RWPE2 (cell line): ENCODE measurements around the gene SCLY.

Experiments
- ATAC-seq: fragments of 200-7000 bp; cut with Tn5 transposase; 3 replicates; pipeline ENCODE4 v1.9.1; 2021; ENCODE audit warnings: low read depth
- DNase-seq: peaks from one replicate; pipeline ENCODE4 v3.0.0-alpha.2; 2020; ENCODE audit warnings: low spot score
- H3K27ac ChIP-seq: fragments of 450-650 bp; 2 replicates; pipeline ENCODE4 v1.5.1; 2017; ENCODE audit warnings: mild to moderate bottlenecking; ENCODE audit not compliant: poor library complexity, severe bottlenecking
- H3K27me3 ChIP-seq: fragments of 250-450 bp; sonication (Bioruptor Pico); 2 replicates; pipeline ENCODE4 v1.5.1; 2021; ENCODE audit warnings: mild to moderate bottlenecking, moderate library complexity; ENCODE audit not compliant: insufficient read depth, poor library complexity, severe bottlenecking
- H3K36me3 ChIP-seq: fragments of 250-450 bp; sonication (Bioruptor Pico); 2 replicates; pipeline ENCODE4 v1.5.1; 2020; ENCODE audit warnings: low read depth, mild to moderate bottlenecking, moderate library complexity
- H3K4me1 ChIP-seq: fragments of 250-450 bp; sonication (Bioruptor Pico); 2 replicates; pipeline ENCODE4 v1.5.1; 2021; ENCODE audit warnings: mild to moderate bottlenecking, moderate library complexity; ENCODE audit not compliant: insufficient read depth, poor library complexity, severe bottlenecking
- H3K4me3 ChIP-seq: fragments of 250-450 bp; sonication (Bioruptor Pico); 2 replicates; pipeline ENCODE4 v1.5.1; 2021; ENCODE audit warnings: mild to moderate bottlenecking, moderate library complexity; ENCODE audit not compliant: severe bottlenecking
- H3K9me3 ChIP-seq: fragments of 250-450 bp; sonication (Bioruptor Pico); 2 replicates; pipeline ENCODE4 v1.5.1; 2021; ENCODE audit warnings: mild to moderate bottlenecking, moderate library complexity; ENCODE audit not compliant: severe bottlenecking
- TF ChIP-seq, protein P1 (sequence below): fragments of 450-650 bp; IDR thresholded peaks from one replicate; pipeline ENCODE4 v1.5.1; 2017; ENCODE audit warnings: mild to moderate bottlenecking, moderate library complexity; ENCODE audit not compliant: poor library complexity, severe bottlenecking

SCLY gene, protein sequence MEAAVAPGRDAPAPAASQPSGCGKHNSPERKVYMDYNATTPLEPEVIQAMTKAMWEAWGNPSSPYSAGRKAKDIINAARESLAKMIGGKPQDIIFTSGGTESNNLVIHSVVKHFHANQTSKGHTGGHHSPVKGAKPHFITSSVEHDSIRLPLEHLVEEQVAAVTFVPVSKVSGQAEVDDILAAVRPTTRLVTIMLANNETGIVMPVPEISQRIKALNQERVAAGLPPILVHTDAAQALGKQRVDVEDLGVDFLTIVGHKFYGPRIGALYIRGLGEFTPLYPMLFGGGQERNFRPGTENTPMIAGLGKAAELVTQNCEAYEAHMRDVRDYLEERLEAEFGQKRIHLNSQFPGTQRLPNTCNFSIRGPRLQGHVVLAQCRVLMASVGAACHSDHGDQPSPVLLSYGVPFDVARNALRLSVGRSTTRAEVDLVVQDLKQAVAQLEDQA

DNA sequence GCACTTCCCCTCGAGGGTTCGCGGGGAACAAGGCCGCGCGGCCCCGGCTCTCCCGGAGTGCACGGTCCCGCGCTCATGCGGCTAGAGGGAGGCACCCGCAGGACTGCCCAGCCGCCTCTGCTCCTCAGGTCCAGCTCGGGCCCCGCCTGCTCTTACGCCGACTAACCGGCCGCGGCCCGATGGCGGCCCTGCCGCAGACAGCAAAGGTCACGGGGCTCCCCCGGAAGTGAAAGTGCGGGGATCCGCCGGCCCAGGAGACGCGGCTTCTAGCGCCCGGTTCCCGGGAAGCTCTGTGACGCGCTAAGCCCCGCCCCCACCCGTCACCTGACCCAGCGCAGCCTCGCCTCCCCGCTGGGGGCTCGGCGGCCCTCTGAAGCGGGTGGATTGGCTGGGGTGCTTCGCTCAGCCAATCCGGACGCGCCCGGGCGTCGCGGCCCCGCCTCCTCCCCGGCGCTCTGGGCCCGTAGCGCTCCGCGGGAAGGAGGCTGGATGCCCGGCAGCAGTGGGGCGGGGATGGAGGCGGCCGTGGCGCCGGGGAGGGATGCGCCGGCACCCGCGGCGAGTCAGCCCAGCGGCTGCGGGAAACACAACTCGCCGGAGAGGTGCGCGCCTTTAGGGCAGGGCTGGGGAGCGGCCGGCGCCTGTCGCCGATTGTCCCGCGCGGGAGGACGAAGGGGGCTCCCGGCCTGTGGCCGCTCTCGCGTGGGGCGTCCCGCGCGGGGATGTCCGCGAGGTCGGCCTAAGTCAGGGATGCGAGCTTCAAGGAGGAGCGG lies at the start of gene SCLY:
Gene SCLY (plus strand): TSS at position 460 of the 773 bp plus-strand sequence. CDS start 54 bp downstream, at position 514.
- DNase-seq (peak; percentile 94), ATAC-seq (peak; percentile 96)
- peaks cover 15% of the 10 kb centered on the region for H3K36me3 ChIP-seq
- peak within 1 kb of the TSS; percentile 56 for H3K27ac ChIP-seq
- TF ChIP-seq, protein P1, sequence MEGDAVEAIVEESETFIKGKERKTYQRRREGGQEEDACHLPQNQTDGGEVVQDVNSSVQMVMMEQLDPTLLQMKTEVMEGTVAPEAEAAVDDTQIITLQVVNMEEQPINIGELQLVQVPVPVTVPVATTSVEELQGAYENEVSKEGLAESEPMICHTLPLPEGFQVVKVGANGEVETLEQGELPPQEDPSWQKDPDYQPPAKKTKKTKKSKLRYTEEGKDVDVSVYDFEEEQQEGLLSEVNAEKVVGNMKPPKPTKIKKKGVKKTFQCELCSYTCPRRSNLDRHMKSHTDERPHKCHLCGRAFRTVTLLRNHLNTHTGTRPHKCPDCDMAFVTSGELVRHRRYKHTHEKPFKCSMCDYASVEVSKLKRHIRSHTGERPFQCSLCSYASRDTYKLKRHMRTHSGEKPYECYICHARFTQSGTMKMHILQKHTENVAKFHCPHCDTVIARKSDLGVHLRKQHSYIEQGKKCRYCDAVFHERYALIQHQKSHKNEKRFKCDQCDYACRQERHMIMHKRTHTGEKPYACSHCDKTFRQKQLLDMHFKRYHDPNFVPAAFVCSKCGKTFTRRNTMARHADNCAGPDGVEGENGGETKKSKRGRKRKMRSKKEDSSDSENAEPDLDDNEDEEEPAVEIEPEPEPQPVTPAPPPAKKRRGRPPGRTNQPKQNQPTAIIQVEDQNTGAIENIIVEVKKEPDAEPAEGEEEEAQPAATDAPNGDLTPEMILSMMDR = no peak
- no peaks in the 10 kb centered on the region for H3K9me3 ChIP-seq
- peaks cover 5% of the 10 kb centered on the region for H3K4me1 ChIP-seq
- H3K27me3 ChIP-seq = no peaks in the 10 kb centered on the region
- peak within 1 kb of the TSS; percentile 87 for H3K4me3 ChIP-seq

DNA sequence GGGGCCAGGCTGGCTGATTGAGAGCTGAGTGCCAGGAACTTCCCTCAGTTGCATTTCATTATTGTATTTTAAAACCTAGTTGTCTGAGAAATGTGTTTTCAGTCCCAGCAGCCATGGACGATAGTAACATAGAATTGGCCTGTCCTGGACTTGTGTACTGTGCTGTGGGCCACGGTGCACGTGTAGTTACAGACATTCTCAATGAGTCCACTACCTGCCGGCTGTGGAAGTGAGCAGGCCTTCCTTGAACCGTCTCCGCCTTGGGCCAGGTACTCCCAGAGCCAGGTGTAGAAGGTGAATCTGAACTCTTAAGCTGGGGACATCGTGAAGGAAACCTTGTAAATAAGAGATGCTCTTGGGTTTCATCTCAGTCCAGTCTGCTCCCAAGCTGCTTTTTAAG lies 47.0 kb upstream of the SCLY start:
- no peak for ATAC-seq
- H3K27ac ChIP-seq = no peak overlapping the region
- H3K27me3 ChIP-seq = no peaks in the 10 kb centered on the region
- H3K4me1 ChIP-seq = no peaks in the 10 kb centered on the region
- TF ChIP-seq, protein P1 = no peak
- no peaks in the 10 kb centered on the region for H3K9me3 ChIP-seq
- no peak for DNase-seq
- H3K4me3 ChIP-seq = no peak overlapping the region
- H3K36me3 ChIP-seq = peaks cover 3% of the 10 kb centered on the region; the same call in 1 of the 2 replicates

DNA sequence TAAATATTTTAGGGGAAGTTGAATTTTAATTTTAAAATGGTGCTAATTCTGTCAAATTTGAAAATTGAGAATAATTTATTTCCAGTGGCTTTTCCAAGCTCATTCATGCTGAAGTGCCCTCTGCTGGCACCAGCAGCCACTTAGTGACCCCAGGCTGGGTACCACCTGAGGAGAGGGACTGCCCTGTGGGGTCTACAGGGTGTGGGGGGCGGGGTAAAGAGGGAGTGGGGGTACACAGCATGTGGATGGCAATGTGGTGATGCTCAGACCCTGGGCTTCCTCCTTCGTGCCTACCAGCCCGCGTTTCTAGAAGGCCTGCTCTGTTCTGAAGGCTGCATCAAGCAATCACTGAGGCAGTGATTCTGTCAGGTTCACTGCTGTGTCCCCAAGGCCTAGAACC lies 45.1 kb upstream of the SCLY start:
- no peaks in the 10 kb centered on the region for H3K4me1 ChIP-seq
- peaks cover 3% of the 10 kb centered on the region; the same call in 1 of the 2 replicates for H3K36me3 ChIP-seq
- no peak overlapping the region for H3K27ac ChIP-seq
- H3K9me3 ChIP-seq = no peaks in the 10 kb centered on the region
- ATAC-seq = no peak
- DNase-seq = no peak
- no peaks in the 10 kb centered on the region for H3K27me3 ChIP-seq
- TF ChIP-seq, protein P1 = peak; percentile 9
- H3K4me3 ChIP-seq = no peak overlapping the region

DNA sequence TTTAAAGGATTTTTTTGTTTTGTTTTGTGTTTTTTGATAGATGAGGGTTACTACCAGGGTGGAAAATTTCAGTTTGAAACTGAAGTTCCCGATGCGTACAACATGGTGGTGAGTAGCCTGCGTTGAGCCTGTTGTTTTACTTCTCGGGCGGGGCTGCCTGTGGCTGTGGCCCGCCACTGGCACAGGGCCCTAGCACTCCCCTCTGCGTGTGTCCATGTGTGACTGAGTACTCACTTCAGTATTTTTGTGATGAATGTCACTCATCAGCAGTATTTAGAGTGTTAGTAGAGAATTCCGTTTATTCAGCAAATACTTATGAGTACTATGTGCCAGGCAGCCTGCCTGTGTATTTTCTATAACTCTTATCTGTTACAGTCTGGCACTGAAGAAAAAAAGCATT lies 44.3 kb upstream of the SCLY start:
- no peaks in the 10 kb centered on the region for H3K4me1 ChIP-seq
- H3K27me3 ChIP-seq = no peaks in the 10 kb centered on the region

More for the DNA sequence above, 44.3 kb upstream of the SCLY start:
- ATAC-seq (no peak), DNase-seq (no peak)
- TF ChIP-seq, protein P1 = no peak
- Histone ChIP-seq H3K4me3 (no peak overlapping the region), H3K36me3 (peaks cover 3% of the 10 kb centered on the region; the same call in 1 of the 2 replicates), H3K27ac (no peak overlapping the region), H3K9me3 (no peaks in the 10 kb centered on the region)
